Measurements from ENCODE around the gene C4A. TPM values are rescaled to one million over a fixed set of nuclear protein-coding genes. Genes with fewer than 3 reads are reported as not detected.
A peak's percentile ranks its signal among the peaks of the same experiment; 100 is the strongest.

Gene C4A
- total and polyA plus RNA-seq, 10 of the 15 experiments (the other 5 are each of a cell fraction or from before 2014, with no cell fraction given), result 0.13 to 5.4 (median 0.88) TPM; not detected in 1

DNA sequence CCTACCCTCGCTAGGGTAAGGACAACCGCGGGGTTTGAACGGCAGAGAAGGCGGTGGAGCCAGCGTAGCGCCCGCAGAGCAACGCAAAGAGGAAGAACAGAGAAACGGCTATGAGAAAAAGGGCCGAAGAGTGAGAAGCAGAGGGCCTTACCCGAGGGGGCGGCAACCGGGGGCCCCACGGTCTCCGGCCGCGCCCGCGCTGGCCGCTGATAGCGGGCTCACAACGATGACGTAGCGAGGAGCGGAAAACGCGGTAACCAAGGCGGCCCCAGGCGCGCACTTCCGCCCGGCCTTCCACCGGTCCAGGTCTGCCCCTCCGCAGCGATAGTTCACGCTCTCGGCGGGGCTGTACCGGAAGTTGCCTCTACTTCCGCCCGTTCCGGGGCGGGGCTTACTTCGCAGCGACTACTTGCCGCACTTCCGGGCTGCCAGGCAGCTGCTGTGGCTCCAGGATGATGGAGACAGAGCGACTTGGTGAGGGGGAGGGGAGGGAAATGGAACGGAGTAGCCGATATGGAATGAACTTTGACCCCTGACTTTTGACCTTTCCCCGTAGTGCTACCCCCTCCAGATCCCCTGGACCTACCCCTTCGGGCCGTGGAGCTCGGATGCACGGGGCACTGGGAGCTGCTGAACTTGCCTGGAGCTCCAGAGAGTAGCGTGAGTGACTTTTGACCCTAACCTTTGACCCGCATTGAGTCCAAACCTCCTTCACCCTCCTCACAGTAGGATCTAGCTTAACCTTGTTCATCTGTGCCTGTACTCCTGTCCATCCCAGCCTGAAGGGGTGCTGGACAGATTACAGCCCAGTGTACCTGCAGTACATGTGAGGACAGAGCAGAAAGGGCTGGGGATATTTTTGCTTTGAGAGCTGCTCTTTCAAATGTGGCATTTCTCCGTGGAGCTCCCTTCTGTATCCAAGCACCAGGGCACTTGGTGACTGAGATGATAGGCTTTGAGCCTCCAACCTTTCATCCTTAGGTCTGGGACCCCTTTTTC is 22.8 kb upstream of the C4A start, which contains the start of the genes NELFE and SKIC2:
TSS of gene NELFE (minus strand) at position 231 of the 999 bp plus-strand sequence. CDS start 525 bp downstream, outside the sequence.
TSS of gene SKIC2 (plus strand) at position 435 of the 999 bp plus-strand sequence. CDS start at position 453, 18 bp downstream.
- peaks cover 27% of the 10 kb centered on the region for H3K79me2 ChIP-seq (ENCODE audit: control insufficient read depth, insufficient read depth, low read length)
- H3K27me3 ChIP-seq (replicated peaks in 1 of 2; ENCODE audit: control insufficient read depth in 2 of 2, insufficient read depth in 2 of 2, low read length in 1 of 2), result no peaks in the 10 kb centered on the region
- H3K4me2 ChIP-seq (ENCODE audit: control insufficient read depth, insufficient read depth), result peak within 1 kb of the TSS; percentile 99
- peaks cover 15 to 26% of the 10 kb centered on the region in 2 experiments for H3K36me3 ChIP-seq (ENCODE audit: control insufficient read depth in 2 of 2, insufficient read depth in 2 of 2, low read length in 1 of 2)
- in situ Hi-C loops (cut with MboI) (no loop called here), intact Hi-C loops (cut with micrococcal nuclease; ENCODE audit: unreplicated experiment) (loop anchor here (1.0 kb wide), 1 partner anchor 13 kb away; the partner anchor contains the start of gene DXO)
- H3K4me1 ChIP-seq (ENCODE audit: control insufficient read depth, insufficient read depth, low read length), result peaks cover 11% of the 10 kb centered on the region
- ChIA-PET CTCF (interaction anchor here (0.8 to 2.5 kb wide), 8 partner anchors 8 to 472 kb away, joined by 3 to 7 read pairs (median 3); partner anchors contain the start of genes ATF6B and DXO), SMC1A (ENCODE audit: uncharacterized antibody, unreplicated experiment) (interaction anchor here (0.7 to 2.5 kb wide), 9 partner anchors 9 to 237 kb away, joined by 3 to 17 read pairs (median 3); partner anchors contain the start of genes ATF6B and DXO), RAD21 (ENCODE audit: unreplicated experiment) (interaction anchor here (1.2 to 2.0 kb wide), 2 partner anchors 13 to 61 kb away, joined by 3 to 11 read pairs; partner anchors contain the start of gene DXO), POLR2A (interaction anchor here (0.6 to 4.4 kb wide), 6 partner anchors 11 to 306 kb away, joined by 3 to 48 read pairs (median 3); partner anchors contain the start of genes BAG6, DXO, GPANK1 and GPSM3)
- whole genome bisulfite sequencing (ENCODE audit: insufficient coverage, insufficient replicate concordance, low lambda C conversion rate, missing lambda C conversion rate), result 1% methylated on average over 59 of the region's 59 CpGs
- H2AFZ ChIP-seq (ENCODE audit: control insufficient read depth, low read depth, low read length), result peak within 1 kb of the TSS; percentile 92
- H3K4me3 ChIP-seq, result peak within 1 kb of the TSS; percentile 99
- H3K9me3 ChIP-seq (replicated peaks; ENCODE audit: control insufficient read depth, insufficient read depth, low read length), result no peaks in the 10 kb centered on the region
- peak; percentile 96 for FAIRE-seq
- BruUV-seq (replicated peaks), result TSS peak; percentile 78
- DNase-seq (ENCODE audit: low read depth, low spot score), result peak; percentile 93
- H4K20me1 ChIP-seq (ENCODE audit: control insufficient read depth, insufficient read depth), result no peaks in the 10 kb centered on the region
- peak; percentile 99 for ATAC-seq
- H3K9ac ChIP-seq (ENCODE audit: control insufficient read depth, insufficient read depth, low read length), result peak within 1 kb of the TSS; percentile 98
- H3K27ac ChIP-seq (ENCODE audit: control insufficient read depth, insufficient read depth), result peak within 1 kb of the TSS; percentile 84
- no peak; the same call in none of the 2 replicates for TF ChIP-seq CBFB (IDR thresholded peaks at IDR 0.05; ENCODE audit: low read depth)
- TF ChIP-seq SP1 (IDR thresholded peaks at IDR 0.05; ENCODE audit: low read depth, low read length), result peak; percentile 90
- 0 out of 2 replicates have a peak, but pooled peaks have one; percentile 6 for TF ChIP-seq IRF4 (IDR thresholded peaks at IDR 0.05; ENCODE audit: low read depth, low read length)
- TF ChIP-seq STAT3 (IDR thresholded peaks at IDR 0.05; ENCODE audit: low read depth, low read length), result no peak
- no peak for TF ChIP-seq ZNF217 (IDR thresholded peaks at IDR 0.05)
- peak; percentile 96 for TF ChIP-seq POLR2AphosphoS2 (IDR thresholded peaks at IDR 0.05; ENCODE audit: low read depth, low read length)
- no peak for TF ChIP-seq KDM1A (IDR thresholded peaks at IDR 0.05; ENCODE audit: borderline replicate concordance)
- TF ChIP-seq, protein P1, sequence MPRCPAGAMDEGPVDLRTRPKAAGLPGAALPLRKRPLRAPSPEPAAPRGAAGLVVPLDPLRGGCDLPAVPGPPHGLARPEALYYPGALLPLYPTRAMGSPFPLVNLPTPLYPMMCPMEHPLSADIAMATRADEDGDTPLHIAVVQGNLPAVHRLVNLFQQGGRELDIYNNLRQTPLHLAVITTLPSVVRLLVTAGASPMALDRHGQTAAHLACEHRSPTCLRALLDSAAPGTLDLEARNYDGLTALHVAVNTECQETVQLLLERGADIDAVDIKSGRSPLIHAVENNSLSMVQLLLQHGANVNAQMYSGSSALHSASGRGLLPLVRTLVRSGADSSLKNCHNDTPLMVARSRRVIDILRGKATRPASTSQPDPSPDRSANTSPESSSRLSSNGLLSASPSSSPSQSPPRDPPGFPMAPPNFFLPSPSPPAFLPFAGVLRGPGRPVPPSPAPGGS (IDR thresholded peaks at IDR 0.05; ENCODE audit: borderline replicate concordance, insufficient read depth, low read depth, low read length, poor library complexity, severe bottlenecking), result peak; percentile 22
- peak; percentile 94 for TF ChIP-seq MTA2 (IDR thresholded peaks at IDR 0.05; ENCODE audit: low read depth)
- TF ChIP-seq, protein P2, sequence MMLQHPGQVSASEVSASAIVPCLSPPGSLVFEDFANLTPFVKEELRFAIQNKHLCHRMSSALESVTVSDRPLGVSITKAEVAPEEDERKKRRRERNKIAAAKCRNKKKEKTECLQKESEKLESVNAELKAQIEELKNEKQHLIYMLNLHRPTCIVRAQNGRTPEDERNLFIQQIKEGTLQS (IDR thresholded peaks at IDR 0.05; ENCODE audit: borderline replicate concordance, extremely low read depth, low read depth, low read length), result peak; percentile 82; the same call in 1 of the 2 replicates
- TF ChIP-seq STAT1 (conservative IDR thresholded peaks at IDR 0.05), result no peak
- TF ChIP-seq YY1 (IDR thresholded peaks at IDR 0.05; ENCODE audit: low read depth, low read length), result peak; percentile 67
- TF ChIP-seq DPF2 (IDR thresholded peaks at IDR 0.05), result 0 out of 2 replicates have a peak, but pooled peaks have one; percentile 19
- peak; percentile 49; the same call in 1 of the 2 replicates for TF ChIP-seq BMI1 (IDR thresholded peaks at IDR 0.05; ENCODE audit: borderline replicate concordance)
- TF ChIP-seq CREB1 (IDR thresholded peaks at IDR 0.05; ENCODE audit: low read depth), result peak; percentile 99
- no peak for TF ChIP-seq ZZZ3 (IDR thresholded peaks at IDR 0.05; ENCODE audit: control insufficient read depth, insufficient read length, low read depth)
- no peak for TF ChIP-seq ZNF622 (IDR thresholded peaks at IDR 0.05)
- no peak for TF ChIP-seq PAX5 (IDR thresholded peaks at IDR 0.05; ENCODE audit: borderline replicate concordance, low read depth, low read length)
- peak; percentile 59 to 78 for TF ChIP-seq SRF (IDR thresholded peaks at IDR 0.05; ENCODE audit: low read depth in 2 of 2, low read length in 2 of 2)
- TF ChIP-seq CBX3 (IDR thresholded peaks at IDR 0.05; ENCODE audit: borderline replicate concordance, low read depth), result no peak
- no peak for TF ChIP-seq BCL11A (IDR thresholded peaks at IDR 0.05; ENCODE audit: low read depth, low read length)
- no peak for TF ChIP-seq HDAC2 (IDR thresholded peaks at IDR 0.05)
- peak; percentile 41 to 57; a peak in 2 of 3 replicates for TF ChIP-seq EGR1 (IDR thresholded peaks at IDR 0.05; ENCODE audit: borderline replicate concordance in 1 of 2, low read depth in 2 of 2, low read length in 2 of 2)
- peak; percentile 59 for TF ChIP-seq FOXK2 (IDR thresholded peaks at IDR 0.05)

Measured in GM12878 (cell line).